ENCODE results near the gene SIRT5. TPM values are rescaled to one million over a fixed set of nuclear protein-coding genes. Genes with fewer than 3 reads are reported as not detected.

Gene SIRT5
- polyA plus RNA-seq, 1 donor (not counting 4 experiments of a cell fraction or from before 2014, with no cell fraction given): 9.1 TPM

- no peak overlapping the region for H3K27ac ChIP-seq (ENCODE audit: control insufficient read depth, insufficient read depth, low read length)
- FAIRE-seq: no peak
Observed at GRCh38 chr6:13526357-13526726, 48.1 kb upstream of the SIRT5 start.

GRCh38 chr6:13526727-13527670 is 47.4 kb upstream of the SIRT5 start:
- dilution Hi-C loops (cut with MboI; ENCODE audit: extremely low pct_ligation_motif_present, low sequenced_read_pairs): no loop called here
- no peak overlapping the region for H3K9ac ChIP-seq (ENCODE audit: control insufficient read depth, extremely low read depth, insufficient read depth, low read length)

More at GRCh38 chr6:13526357-13526726, 48.1 kb upstream of the SIRT5 start:
- DNase-seq (ENCODE audit: low read depth, low spot score): no peak
- no peak for TF ChIP-seq EZH2 (IDR thresholded peaks at IDR 0.05; ENCODE audit: low read length)
- no peak for TF ChIP-seq CTCF (optimal IDR thresholded peaks at IDR 0.05 in 1 of 3, IDR thresholded peaks at IDR 0.05 in 1 of 3, conservative IDR thresholded peaks at IDR 0.05 in 1 of 3; ENCODE audit: extremely low read depth in 1 of 3, insufficient read depth in 2 of 3, low read length in 3 of 3)
- Histone ChIP-seq H3K9ac (ENCODE audit: control insufficient read depth, extremely low read depth, insufficient read depth, low read length) (no peak overlapping the region), H3K79me2 (ENCODE audit: control insufficient read depth, insufficient read depth, low read length) (no peaks in the 10 kb centered on the region), H3K4me1 (ENCODE audit: control insufficient read depth, extremely low read depth, insufficient read depth, low read length) (peaks cover 12% of the 10 kb centered on the region), H3K36me3 (ENCODE audit: control insufficient read depth in 2 of 2, extremely low read depth in 1 of 2, insufficient read depth in 2 of 2, low read length in 2 of 2) (no peaks in the 10 kb centered on the region), H3K27me3 (ENCODE audit: control insufficient read depth, extremely low read depth, insufficient read depth, low read length) (no peaks in the 10 kb centered on the region), H3K4me2 (ENCODE audit: control insufficient read depth, extremely low read depth, insufficient read depth, low read depth, low read length) (no peak overlapping the region), H3K9me3 (ENCODE audit: control insufficient read depth, low read depth, low read length) (no peaks in the 10 kb centered on the region), H3K4me3 (ENCODE audit: control insufficient read depth in 2 of 3, extremely low read depth in 1 of 3, insufficient read depth in 2 of 3, low read depth in 1 of 3, low read length in 3 of 3) (no peak overlapping the region), H3K9me1 (ENCODE audit: control insufficient read depth, extremely low read depth, insufficient read depth, low read length) (no peaks in the 10 kb centered on the region), H4K20me1 (ENCODE audit: control insufficient read depth, extremely low read depth, insufficient read depth, low read length) (no peaks in the 10 kb centered on the region), H2AFZ (ENCODE audit: control insufficient read depth, low read length) (no peak overlapping the region)
- dilution Hi-C loops (cut with MboI; ENCODE audit: extremely low pct_ligation_motif_present, low sequenced_read_pairs): no loop called here

More at GRCh38 chr6:13526727-13527670, 47.4 kb upstream of the SIRT5 start:
- Histone ChIP-seq H3K79me2 (ENCODE audit: control insufficient read depth, insufficient read depth, low read length) (no peaks in the 10 kb centered on the region), H3K4me1 (ENCODE audit: control insufficient read depth, extremely low read depth, insufficient read depth, low read length) (peaks cover 7% of the 10 kb centered on the region), H3K9me1 (ENCODE audit: control insufficient read depth, extremely low read depth, insufficient read depth, low read length) (no peaks in the 10 kb centered on the region), H3K4me2 (ENCODE audit: control insufficient read depth, extremely low read depth, insufficient read depth, low read depth, low read length) (no peak overlapping the region), H3K27me3 (ENCODE audit: control insufficient read depth, extremely low read depth, insufficient read depth, low read length) (no peaks in the 10 kb centered on the region), H3K36me3 (ENCODE audit: control insufficient read depth in 2 of 2, extremely low read depth in 1 of 2, insufficient read depth in 2 of 2, low read length in 2 of 2) (no peaks in the 10 kb centered on the region), H2AFZ (ENCODE audit: control insufficient read depth, low read length) (no peak overlapping the region), H3K9me3 (ENCODE audit: control insufficient read depth, low read depth, low read length) (no peaks in the 10 kb centered on the region), H4K20me1 (ENCODE audit: control insufficient read depth, extremely low read depth, insufficient read depth, low read length) (no peaks in the 10 kb centered on the region), H3K27ac (ENCODE audit: control insufficient read depth, insufficient read depth, low read length) (no peak overlapping the region), H3K4me3 (ENCODE audit: control insufficient read depth in 2 of 3, extremely low read depth in 1 of 3, insufficient read depth in 2 of 3, low read depth in 1 of 3, low read length in 3 of 3) (no peak overlapping the region)
- no peak for TF ChIP-seq CTCF (optimal IDR thresholded peaks at IDR 0.05 in 1 of 3, IDR thresholded peaks at IDR 0.05 in 1 of 3, conservative IDR thresholded peaks at IDR 0.05 in 1 of 3; ENCODE audit: extremely low read depth in 1 of 3, insufficient read depth in 2 of 3, low read length in 3 of 3)
- TF ChIP-seq EZH2 (IDR thresholded peaks at IDR 0.05; ENCODE audit: low read length): no peak
- DNase-seq (ENCODE audit: low read depth, low spot score) (peak; percentile 28), FAIRE-seq (no peak)
